GM10248 (cell line): Measurements from ENCODE around the gene REPS1.

Experiments used
- CTCF ChIA-PET: fragments of 300-600 bp; sonication (Branson Sonifier 250); formaldehyde crosslinking; extraction: SDS; loops from one replicate; lab custom pipeline; 2021; ENCODE audit warnings: antibody characterized with exemption; lab: Yijun Ruan, JAX
- POLR2A ChIA-PET: fragments of 350-650 bp; sonication (Branson Sonifier 250); formaldehyde crosslinking; extraction: SDS; loops from one replicate; lab custom pipeline; 2020; ENCODE audit warnings: antibody characterized with exemption; lab: Yijun Ruan, JAX
- DNase-seq: peaks from one replicate; pipeline ENCODE4 v3.0.0; 2012; ENCODE audit errors: extremely low spot score
- TF ChIP-seq, protein P1 (sequence below): IDR thresholded peaks from 2 replicates; pipeline ENCODE4 v1.5.1; 2012; ENCODE audit warnings: mild to moderate bottlenecking, low read depth; ENCODE audit errors: extremely low read depth, missing control alignments, control extremely low read depth

The REPS1 gene

DNA sequence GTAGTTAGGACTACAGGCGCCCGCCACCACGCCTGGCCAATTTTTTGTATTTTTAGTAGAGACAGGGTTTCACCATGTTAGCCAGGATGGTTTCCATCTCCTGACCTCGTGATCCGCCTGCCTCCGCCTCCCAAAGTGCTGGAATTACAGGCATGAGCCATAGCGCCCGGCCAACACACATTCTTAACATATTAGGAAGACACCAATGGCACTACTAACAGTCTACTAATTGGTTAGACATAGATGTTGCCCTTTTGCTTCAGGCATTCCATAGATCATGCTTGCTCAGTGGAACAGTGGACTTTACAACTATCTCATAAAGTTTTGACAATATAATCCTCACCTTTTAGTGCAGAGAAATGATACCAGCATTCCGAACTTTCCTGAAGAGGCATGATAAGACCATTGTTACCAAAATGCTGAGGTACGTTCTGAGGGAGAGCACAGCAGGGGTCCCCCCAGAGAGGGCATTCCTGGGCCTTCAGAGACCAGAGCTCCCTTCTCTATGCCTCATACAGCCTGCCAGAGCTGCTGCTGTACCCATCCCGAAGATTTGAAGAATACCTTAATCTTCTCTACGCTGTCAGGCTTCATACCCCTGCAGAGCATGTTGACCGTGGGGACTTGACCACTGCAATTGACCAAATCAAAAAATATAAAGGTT lies 102.8 kb downstream of the REPS1 start:
- ChIA-PET POLR2A (no interaction called here), CTCF (no interaction called here)
- DNase-seq: no peak
- TF ChIP-seq, protein P1, sequence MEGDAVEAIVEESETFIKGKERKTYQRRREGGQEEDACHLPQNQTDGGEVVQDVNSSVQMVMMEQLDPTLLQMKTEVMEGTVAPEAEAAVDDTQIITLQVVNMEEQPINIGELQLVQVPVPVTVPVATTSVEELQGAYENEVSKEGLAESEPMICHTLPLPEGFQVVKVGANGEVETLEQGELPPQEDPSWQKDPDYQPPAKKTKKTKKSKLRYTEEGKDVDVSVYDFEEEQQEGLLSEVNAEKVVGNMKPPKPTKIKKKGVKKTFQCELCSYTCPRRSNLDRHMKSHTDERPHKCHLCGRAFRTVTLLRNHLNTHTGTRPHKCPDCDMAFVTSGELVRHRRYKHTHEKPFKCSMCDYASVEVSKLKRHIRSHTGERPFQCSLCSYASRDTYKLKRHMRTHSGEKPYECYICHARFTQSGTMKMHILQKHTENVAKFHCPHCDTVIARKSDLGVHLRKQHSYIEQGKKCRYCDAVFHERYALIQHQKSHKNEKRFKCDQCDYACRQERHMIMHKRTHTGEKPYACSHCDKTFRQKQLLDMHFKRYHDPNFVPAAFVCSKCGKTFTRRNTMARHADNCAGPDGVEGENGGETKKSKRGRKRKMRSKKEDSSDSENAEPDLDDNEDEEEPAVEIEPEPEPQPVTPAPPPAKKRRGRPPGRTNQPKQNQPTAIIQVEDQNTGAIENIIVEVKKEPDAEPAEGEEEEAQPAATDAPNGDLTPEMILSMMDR: no peak

DNA sequence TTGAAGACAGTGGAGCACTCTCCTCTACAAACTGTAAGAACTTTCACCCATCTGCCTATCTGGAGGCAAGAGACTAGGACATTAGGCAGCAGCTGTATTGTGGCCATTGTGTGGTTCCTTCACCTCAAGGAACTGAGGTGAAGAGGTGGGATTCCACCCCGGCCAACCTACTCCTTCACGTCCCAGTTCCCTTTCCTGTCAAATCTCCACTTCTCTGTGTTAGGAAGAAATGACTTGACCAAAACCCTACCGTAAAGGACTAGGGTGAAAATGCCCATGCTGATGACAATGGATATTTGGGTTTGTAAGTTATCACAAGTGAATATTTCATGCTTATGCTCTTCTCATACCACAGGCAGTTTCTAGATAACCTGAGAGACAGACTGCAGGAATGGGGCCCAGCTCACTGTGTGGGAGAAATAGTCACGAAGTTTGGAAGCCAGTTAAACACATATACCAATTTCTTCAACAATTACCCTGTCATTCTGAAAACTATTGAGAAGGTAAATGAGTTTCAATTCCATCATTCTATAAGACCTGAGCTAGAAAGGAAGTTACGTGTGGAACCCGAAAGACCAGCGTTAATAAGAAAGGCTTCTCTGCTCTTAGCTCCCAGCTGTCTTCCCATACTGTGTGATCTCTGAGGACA lies 105.6 kb downstream of the REPS1 start:
- CTCF ChIA-PET: interaction anchor here (1.0 to 3.7 kb wide), 8 partner anchors 9 to 105 kb away, joined by 3 to 20 read pairs (median 4); no protein-coding TSS in a partner anchor
- DNase-seq: peak; percentile 52
- POLR2A ChIA-PET: interaction anchor here (1.5 kb wide), 1 partner anchor 11 kb away, joined by 5 read pairs; no protein-coding TSS in a partner anchor
- TF ChIP-seq, protein P1: no peak

DNA sequence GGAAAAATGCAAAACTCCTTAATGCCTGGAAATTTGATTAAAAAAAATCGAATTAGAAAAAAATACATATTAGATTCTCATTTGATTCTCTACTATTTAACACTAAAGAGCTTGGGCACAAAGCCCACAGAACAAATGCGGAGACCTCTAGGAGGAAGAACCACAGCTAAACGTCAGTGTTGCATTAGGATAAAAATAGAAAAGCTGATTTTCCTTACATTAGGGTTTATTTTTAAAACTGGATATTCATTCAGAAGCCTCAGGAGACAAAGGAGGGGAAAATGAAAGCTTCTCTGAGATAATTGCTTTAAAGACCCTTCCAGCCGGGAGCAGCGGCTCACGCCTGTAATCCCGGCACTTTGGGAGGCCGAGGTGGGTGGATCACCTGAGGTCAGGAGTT lies 114.9 kb downstream of the REPS1 start:
- DNase-seq: no peak
- ChIA-PET POLR2A (no interaction called here), CTCF (interaction anchor here (0.7 to 1.8 kb wide), 4 partner anchors 9 to 114 kb away, joined by 3 to 5 read pairs (median 4); no protein-coding TSS in a partner anchor)
- TF ChIP-seq, protein P1: no peak

DNA sequence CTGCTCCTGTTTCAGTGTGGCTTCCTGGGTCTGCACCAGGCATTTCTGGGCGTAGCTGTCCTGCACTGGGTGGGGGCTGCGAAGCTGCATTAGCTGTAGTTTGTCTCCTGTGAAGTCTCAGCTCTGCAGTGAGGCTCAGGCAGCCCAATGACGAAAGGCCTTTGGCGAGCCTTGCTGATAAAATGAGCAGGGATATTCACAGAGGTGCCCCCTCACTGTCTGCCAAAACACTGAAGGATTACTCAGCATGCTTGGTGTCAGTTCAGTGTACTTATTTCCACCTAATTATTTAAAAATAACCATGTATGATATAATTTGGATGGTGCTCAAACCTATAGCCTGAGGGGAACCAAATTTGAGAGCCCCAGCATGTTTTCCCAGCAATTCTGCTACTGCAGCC lies 118.7 kb downstream of the REPS1 start:
- ChIA-PET CTCF (interaction anchor here (1.1 kb wide), 1 partner anchor 11 kb away, joined by 5 read pairs; no protein-coding TSS in a partner anchor), POLR2A (no interaction called here)
- TF ChIP-seq, protein P1: no peak
- DNase-seq: no peak

DNA sequence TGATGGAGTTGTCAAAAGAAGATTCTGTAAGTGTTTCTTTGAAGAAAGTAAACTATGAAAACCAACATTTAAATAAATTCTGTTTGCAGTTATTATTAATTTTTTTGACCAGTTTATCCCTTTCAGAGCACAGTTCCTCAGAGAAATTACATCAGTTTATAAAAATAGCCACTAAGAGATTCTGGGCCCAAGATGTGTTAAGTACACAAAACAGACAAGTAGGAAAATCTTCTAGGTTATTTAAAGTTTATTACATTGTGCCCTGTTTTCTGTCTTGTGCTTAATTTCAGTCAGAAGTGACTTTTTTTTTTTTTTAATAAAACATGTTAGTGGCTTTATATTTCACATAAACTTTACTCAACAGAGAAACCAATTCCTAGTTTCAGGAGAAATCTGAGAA lies 119.9 kb downstream of the REPS1 start:
- no peak for DNase-seq
- POLR2A ChIA-PET: no interaction called here
- CTCF ChIA-PET: interaction anchor here (1.0 to 1.8 kb wide), 3 partner anchors 14 to 52 kb away, joined by 3 to 4 read pairs (median 4); no protein-coding TSS in a partner anchor
- TF ChIP-seq, protein P1: no peak

DNA sequence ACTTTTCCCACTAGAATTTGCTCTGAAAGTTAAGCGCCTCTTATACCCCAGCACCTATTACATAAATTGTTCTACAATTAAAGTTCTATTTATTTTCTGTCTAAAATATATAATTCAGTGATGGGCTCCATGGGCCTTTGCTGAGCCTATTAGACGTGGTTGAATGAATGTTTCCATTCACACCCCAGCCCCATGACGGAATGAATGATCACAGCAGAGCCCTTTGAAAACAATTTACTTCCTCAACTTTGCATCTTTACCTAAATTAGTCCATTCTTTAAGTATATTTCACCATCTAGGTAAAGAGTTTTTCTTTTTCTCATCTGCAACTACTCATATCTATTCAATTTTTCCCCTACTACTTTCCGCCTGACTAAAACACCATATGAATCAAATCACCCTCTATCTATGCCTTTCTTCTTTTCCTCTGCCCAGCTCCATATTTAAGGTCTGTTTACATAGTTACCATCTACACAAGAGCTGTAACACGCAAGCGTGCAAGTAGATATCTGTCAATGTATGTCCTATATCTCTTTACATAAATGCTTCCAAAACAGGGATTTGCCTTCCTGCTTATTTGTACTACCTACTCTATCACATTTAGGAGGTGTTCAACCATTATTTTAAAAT lies 122.5 kb downstream of the REPS1 start:
- TF ChIP-seq, protein P1: no peak
- POLR2A ChIA-PET: no interaction called here

More for the DNA sequence above, 122.5 kb downstream of the REPS1 start:
- CTCF ChIA-PET: interaction anchor here (1.1 kb wide), 2 partner anchors 13 to 17 kb away, joined by 3 read pairs; no protein-coding TSS in a partner anchor
- no peak for DNase-seq
